Activated CD4-positive, alpha-beta memory T cell treated with anti-CD3 and anti-CD28 coated beads for 36 hours (primary cell): ENCODE measurements around the gene HTRA3. TPM values are rescaled to one million over a fixed set of nuclear protein-coding genes. Genes with fewer than 3 reads are reported as not detected.

ENCODE experiments used
- CTCF ChIA-PET: fragments of 350-600 bp; sonication (Branson Sonifier 250); formaldehyde crosslinking; loops from one replicate; lab custom pipeline; 2021; ENCODE audit warnings: antibody characterized with exemption, inconsistent platforms; lab: Charles Lee
- POLR2A ChIA-PET: fragments of 350-600 bp; sonication (Branson Sonifier 250); formaldehyde crosslinking; loops from one replicate; lab custom pipeline; 2021; ENCODE audit warnings: antibody characterized with exemption; lab: Charles Lee
- DNase-seq: peaks from one replicate; pipeline ENCODE4 v3.0.0-alpha.2; 2020
- H3K27ac Mint-ChIP-seq: one replicate; pipeline ENCODE4 v1.8.0; 2021; ENCODE audit warnings: mixed read lengths
- H3K27me3 Mint-ChIP-seq: one replicate; pipeline ENCODE4 v1.8.0; 2021; ENCODE audit warnings: mixed read lengths
- H3K36me3 Mint-ChIP-seq: one replicate; pipeline ENCODE4 v1.8.0; 2021; ENCODE audit warnings: mixed read lengths
- H3K4me1 Mint-ChIP-seq: one replicate; pipeline ENCODE4 v1.8.0; 2021; ENCODE audit warnings: low read depth, mixed read lengths
- H3K4me3 Mint-ChIP-seq: one replicate; pipeline ENCODE4 v1.8.0; 2021; ENCODE audit warnings: mild to moderate bottlenecking, mixed read lengths
- H3K9me3 Mint-ChIP-seq: one replicate; pipeline ENCODE4 v1.8.0; 2021; ENCODE audit warnings: mixed read lengths
- intact Hi-C: fragments of 100-400 bp; cut with micrococcal nuclease; formaldehyde crosslinking; loops from one replicate; pipeline ENCODE4 v1.15.1; 2023
- total RNA-seq, 2 experiments: library from RNA; stranded (reverse); gene quantifications; one replicate each; pipeline ENCODE4 v1.2.3, GENCODE V29; 2021

The HTRA3 gene
- total RNA-seq, 2 experiments from 2014 or later: not detected

GRCh38 chr4:8280158-8280875 is 10.8 kb downstream of the HTRA3 start:
- ChIA-PET POLR2A (no interaction called here), CTCF (no interaction called here)
- intact Hi-C loops: no loop called here
- H3K9me3 Mint-ChIP-seq: no peaks in the 10 kb centered on the region
- no peak overlapping the region for H3K27ac Mint-ChIP-seq
- H3K4me3 Mint-ChIP-seq: no peak overlapping the region
- H3K4me1 Mint-ChIP-seq: no peaks in the 10 kb centered on the region
- no peaks in the 10 kb centered on the region for H3K36me3 Mint-ChIP-seq
- DNase-seq: no peak
- H3K27me3 Mint-ChIP-seq: no peaks in the 10 kb centered on the region

GRCh38 chr4:8280876-8281440 is 11.4 kb downstream of the HTRA3 start:
- H3K4me1 Mint-ChIP-seq: no peaks in the 10 kb centered on the region

GRCh38 chr4:8281519-8282133 is 12.1 kb downstream of the HTRA3 start:
- Mint-ChIP-seq H3K36me3 (no peaks in the 10 kb centered on the region), H3K4me3 (no peak overlapping the region), H3K9me3 (no peaks in the 10 kb centered on the region), H3K27me3 (no peaks in the 10 kb centered on the region), H3K4me1 (no peaks in the 10 kb centered on the region), H3K27ac (no peak overlapping the region)
- intact Hi-C loops: no loop called here
- ChIA-PET POLR2A (no interaction called here), CTCF (no interaction called here)
- DNase-seq: no peak

More at GRCh38 chr4:8280876-8281440, 11.4 kb downstream of the HTRA3 start:
- no peaks in the 10 kb centered on the region for H3K27me3 Mint-ChIP-seq
- ChIA-PET POLR2A (no interaction called here), CTCF (no interaction called here)
- intact Hi-C loops: no loop called here
- no peak for DNase-seq
- no peaks in the 10 kb centered on the region for H3K9me3 Mint-ChIP-seq
- H3K4me3 Mint-ChIP-seq: no peak overlapping the region
- H3K27ac Mint-ChIP-seq: no peak overlapping the region
- no peaks in the 10 kb centered on the region for H3K36me3 Mint-ChIP-seq

- Mint-ChIP-seq H3K27ac (no peak overlapping the region), H3K27me3 (no peaks in the 10 kb centered on the region), H3K9me3 (no peaks in the 10 kb centered on the region), H3K4me3 (no peak overlapping the region), H3K4me1 (no peaks in the 10 kb centered on the region), H3K36me3 (no peaks in the 10 kb centered on the region)
- DNase-seq: no peak
- CTCF ChIA-PET: no interaction called here
- POLR2A ChIA-PET: no interaction called here
- intact Hi-C loops: no loop called here
Measured at GRCh38 chr4:8282134-8282641, 12.6 kb downstream of the HTRA3 start.

- Mint-ChIP-seq H3K9me3 (no peaks in the 10 kb centered on the region), H3K27ac (no peak overlapping the region), H3K27me3 (no peaks in the 10 kb centered on the region), H3K4me1 (no peaks in the 10 kb centered on the region), H3K4me3 (no peak overlapping the region), H3K36me3 (no peaks in the 10 kb centered on the region)
- ChIA-PET CTCF (no interaction called here), POLR2A (no interaction called here)
- DNase-seq: no peak
- intact Hi-C loops: no loop called here
Measured at GRCh38 chr4:8282742-8283141, 13.2 kb downstream of the HTRA3 start.

- H3K9me3 Mint-ChIP-seq: no peaks in the 10 kb centered on the region
- H3K4me1 Mint-ChIP-seq: no peaks in the 10 kb centered on the region
- H3K27me3 Mint-ChIP-seq: no peaks in the 10 kb centered on the region
- no peak overlapping the region for H3K4me3 Mint-ChIP-seq
- ChIA-PET POLR2A (no interaction called here), CTCF (no interaction called here)
- no peak for DNase-seq
- intact Hi-C loops: no loop called here
- H3K36me3 Mint-ChIP-seq: no peaks in the 10 kb centered on the region
- no peak overlapping the region for H3K27ac Mint-ChIP-seq
Measured at GRCh38 chr4:8283161-8283560, 13.6 kb downstream of the HTRA3 start.

- intact Hi-C loops: no loop called here
- DNase-seq: no peak
- ChIA-PET CTCF (no interaction called here), POLR2A (no interaction called here)
- Mint-ChIP-seq H3K36me3 (no peaks in the 10 kb centered on the region), H3K9me3 (no peaks in the 10 kb centered on the region), H3K27me3 (no peaks in the 10 kb centered on the region), H3K4me1 (no peaks in the 10 kb centered on the region), H3K4me3 (no peak overlapping the region), H3K27ac (no peak overlapping the region)
Measured at GRCh38 chr4:8283631-8284121, 14.1 kb downstream of the HTRA3 start.

- Mint-ChIP-seq H3K4me3 (no peak overlapping the region), H3K4me1 (no peaks in the 10 kb centered on the region), H3K36me3 (no peaks in the 10 kb centered on the region), H3K27ac (no peak overlapping the region), H3K27me3 (no peaks in the 10 kb centered on the region), H3K9me3 (no peaks in the 10 kb centered on the region)
- ChIA-PET POLR2A (no interaction called here), CTCF (no interaction called here)
- DNase-seq: no peak
- intact Hi-C loops: no loop called here
Measured at GRCh38 chr4:8284391-8284790, 14.8 kb downstream of the HTRA3 start.

- POLR2A ChIA-PET: no interaction called here
- H3K27ac Mint-ChIP-seq: no peak overlapping the region
- no peaks in the 10 kb centered on the region for H3K4me1 Mint-ChIP-seq
- H3K9me3 Mint-ChIP-seq: no peaks in the 10 kb centered on the region
- H3K36me3 Mint-ChIP-seq: no peaks in the 10 kb centered on the region
- CTCF ChIA-PET: no interaction called here
- H3K27me3 Mint-ChIP-seq: no peaks in the 10 kb centered on the region
- DNase-seq: no peak
- H3K4me3 Mint-ChIP-seq: no peak overlapping the region
- intact Hi-C loops: no loop called here
Measured at GRCh38 chr4:8285143-8285975, 15.8 kb downstream of the HTRA3 start.

GRCh38 chr4:8285976-8286718 is 16.6 kb downstream of the HTRA3 start:
- no peaks in the 10 kb centered on the region for H3K4me1 Mint-ChIP-seq
- ChIA-PET CTCF (no interaction called here), POLR2A (no interaction called here)

GRCh38 chr4:8286719-8287342 is 17.3 kb downstream of the HTRA3 start:
- POLR2A ChIA-PET: no interaction called here
- DNase-seq: no peak
- no peaks in the 10 kb centered on the region for H3K9me3 Mint-ChIP-seq

More at GRCh38 chr4:8285976-8286718, 16.6 kb downstream of the HTRA3 start:
- Mint-ChIP-seq H3K4me3 (no peak overlapping the region), H3K27ac (no peak overlapping the region), H3K27me3 (no peaks in the 10 kb centered on the region), H3K36me3 (no peaks in the 10 kb centered on the region), H3K9me3 (no peaks in the 10 kb centered on the region)
- DNase-seq: no peak
- intact Hi-C loops: no loop called here

More at GRCh38 chr4:8286719-8287342, 17.3 kb downstream of the HTRA3 start:
- no peaks in the 10 kb centered on the region for H3K27me3 Mint-ChIP-seq
- intact Hi-C loops: no loop called here
- H3K36me3 Mint-ChIP-seq: no peaks in the 10 kb centered on the region
- CTCF ChIA-PET: no interaction called here
- H3K4me1 Mint-ChIP-seq: no peaks in the 10 kb centered on the region
- H3K4me3 Mint-ChIP-seq: no peak overlapping the region
- H3K27ac Mint-ChIP-seq: no peak overlapping the region
